NCI-H2081 (cell line): ENCODE results near the gene TAF13.
"Not testable (repeated sequence)": the region's sequence is repeated elsewhere in the genome, so short reads cannot be mapped to it uniquely, and the experiment has no call there.

Experiments
- DNase-seq, 2 experiments: peaks; one replicate each; lab custom pipeline; 2025; lab: John Stamatoyannopoulos, UW

TAF13 gene

DNA sequence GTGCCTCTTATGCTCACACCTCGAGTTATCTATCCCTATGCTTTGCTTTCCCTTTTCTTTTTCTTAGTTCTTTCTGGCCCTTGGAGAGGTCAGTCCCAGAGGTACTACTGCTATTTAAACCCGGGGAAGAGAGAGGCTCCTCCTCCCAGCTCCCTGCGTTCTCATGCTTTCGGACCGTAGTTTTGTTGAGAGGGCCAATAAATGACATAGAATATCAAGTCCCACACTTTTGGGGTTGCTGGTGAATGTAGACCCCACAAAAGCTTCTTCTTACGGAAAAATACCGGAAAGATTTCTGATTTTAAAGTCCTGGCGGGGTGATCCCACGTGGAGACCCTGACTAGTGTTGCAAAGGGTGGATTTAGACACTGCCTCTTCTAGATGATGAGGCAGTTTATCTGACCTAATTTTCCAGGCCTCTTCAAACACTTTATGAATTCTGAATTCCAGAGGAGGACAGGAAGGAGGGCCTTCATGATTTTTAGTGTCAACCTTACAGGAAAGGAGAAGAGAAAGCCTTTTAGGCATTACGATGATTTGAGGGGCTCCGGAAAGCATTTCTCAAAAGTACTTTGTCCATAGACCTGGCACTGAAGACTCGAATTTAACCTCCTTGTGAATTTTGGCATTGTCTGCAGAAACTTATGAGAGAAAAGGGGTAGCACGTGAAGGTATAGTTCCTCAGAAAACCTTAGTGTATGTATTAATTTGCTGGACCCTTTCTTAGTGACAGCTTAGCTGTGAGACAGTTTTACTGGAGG, 15.5 kb upstream of the TAF13 start:
- no peak for DNase-seq

DNA sequence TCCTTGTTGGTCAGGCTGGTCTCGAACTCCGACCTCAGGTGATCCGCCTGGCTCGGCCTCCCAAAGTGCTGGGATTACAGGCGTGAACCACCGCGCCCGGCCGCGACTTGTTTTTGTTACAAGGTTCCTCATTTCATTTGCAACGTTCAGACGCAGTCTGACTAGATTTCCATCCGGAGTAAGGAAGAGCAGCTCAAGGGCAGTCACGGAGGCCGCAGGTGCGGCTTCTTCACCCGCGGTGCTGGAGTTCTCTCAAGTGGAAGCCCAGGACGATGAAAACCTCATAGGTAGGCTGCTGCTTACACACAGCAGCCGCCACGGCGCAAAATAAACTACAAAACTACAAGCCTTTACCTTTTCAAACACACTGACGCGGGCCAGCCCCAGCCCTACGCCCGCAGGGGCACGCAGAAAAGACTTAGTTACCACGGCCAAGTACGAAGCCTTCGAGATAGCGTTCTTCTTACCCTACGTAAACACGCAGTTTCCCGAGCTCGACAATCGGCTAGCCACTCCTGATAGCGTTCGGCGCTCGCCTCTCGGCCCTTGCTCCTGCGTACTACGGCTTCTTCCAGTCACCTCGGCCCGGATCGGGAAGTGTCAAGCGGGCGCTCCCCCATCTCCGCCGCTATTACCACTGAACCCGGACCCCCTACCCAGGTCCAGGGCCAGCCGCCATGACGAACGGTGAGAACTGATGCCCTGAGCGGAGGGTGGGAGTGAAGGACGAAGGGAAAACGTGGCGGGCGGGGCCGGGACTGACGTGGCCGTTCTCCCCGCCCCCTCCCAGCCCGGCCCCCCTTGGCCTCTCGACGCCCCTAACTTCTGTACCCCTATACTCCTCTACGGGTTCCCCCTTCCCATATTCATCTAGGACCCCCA, 14.6 kb upstream of the TAF13 start, which contains the start of gene TMEM167B:
TSS of gene TMEM167B (plus strand) at position 569 of the 882 bp plus-strand sequence. CDS start at position 678, 109 bp downstream.
- DNase-seq, result peak; percentile 82 to 90

DNA sequence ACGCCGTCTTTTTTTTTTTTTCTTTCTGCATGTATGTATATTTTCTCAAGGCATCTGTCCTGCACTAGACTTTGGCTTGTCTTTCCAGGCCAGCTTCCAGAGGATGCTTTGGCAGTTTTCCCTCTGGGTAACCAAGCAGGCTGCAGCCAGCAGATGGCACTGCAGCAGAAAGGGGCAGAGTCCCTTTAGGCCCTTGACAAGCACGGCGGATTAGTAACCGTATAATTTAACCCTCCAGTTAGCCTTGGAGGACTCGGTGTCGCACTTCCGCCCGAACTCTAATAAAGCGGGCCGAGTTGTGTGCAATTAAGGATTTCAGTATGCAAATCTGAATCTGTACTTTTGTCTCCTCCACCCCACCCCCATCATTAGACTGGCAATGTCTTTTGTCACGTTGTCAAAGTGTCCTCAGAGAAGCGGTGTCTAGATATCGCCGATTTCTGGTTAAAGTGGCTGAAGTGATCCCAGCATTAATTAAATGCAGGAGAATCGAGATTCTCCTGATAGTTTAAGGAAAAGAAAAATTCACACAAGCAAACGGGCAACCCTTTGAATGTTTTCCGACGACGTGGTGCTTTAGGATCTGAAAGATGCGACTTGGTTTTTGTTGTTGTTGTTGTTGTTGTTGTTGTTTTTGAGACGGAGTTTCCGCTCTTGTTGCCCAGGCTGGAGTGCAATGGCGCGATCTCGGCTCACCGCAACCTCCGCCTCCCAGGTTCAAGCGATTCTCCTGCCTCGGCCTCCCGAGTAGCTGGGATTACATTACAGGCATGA, 13.6 kb upstream of the TAF13 start:
- peak; percentile 61 to 83 for DNase-seq

DNA sequence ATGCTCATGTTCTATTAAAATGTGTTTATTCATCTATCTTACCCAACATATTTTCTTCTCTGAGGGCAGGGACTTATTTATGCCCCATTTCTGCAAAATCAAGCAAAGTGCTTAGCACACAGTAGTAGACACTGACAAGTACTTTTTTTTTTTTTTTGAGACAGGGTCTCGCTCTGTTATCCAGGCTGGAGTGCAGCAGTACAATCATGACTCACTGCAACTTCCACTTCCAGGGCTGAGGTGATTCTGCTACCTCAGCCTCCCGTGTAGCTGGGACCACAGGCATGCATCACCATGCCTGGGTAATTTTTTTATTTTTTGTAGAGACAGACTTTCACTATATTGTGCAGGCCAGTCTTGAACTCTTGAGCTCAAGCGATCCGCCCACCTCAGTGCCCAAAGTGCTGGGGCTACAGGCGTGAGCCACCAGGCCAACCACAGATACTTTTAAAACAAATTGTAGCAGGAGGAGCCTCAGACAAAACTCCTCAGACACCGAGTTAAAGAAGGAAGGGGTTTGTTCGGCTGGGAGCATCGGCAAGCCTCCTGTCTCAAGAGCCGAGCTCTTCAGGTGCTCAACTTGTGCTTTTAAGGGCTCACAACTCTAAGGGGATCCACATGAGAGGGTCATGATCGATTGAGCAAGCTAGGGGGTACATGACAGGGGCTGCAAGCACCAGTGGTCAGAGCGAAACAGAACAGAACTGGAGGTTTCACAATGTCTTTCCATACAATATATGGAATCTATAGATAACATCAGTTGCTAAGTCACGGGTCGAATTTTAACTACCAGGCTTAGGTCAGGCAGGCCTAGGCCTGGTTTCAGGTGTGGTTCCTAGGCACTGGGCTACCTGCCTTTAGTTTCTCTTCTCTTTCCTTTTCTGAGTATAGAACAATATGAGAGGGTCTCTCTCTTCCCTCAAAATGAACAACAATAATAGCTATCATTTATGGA, 9.0 kb upstream of the TAF13 start:
- no peak for DNase-seq

DNA sequence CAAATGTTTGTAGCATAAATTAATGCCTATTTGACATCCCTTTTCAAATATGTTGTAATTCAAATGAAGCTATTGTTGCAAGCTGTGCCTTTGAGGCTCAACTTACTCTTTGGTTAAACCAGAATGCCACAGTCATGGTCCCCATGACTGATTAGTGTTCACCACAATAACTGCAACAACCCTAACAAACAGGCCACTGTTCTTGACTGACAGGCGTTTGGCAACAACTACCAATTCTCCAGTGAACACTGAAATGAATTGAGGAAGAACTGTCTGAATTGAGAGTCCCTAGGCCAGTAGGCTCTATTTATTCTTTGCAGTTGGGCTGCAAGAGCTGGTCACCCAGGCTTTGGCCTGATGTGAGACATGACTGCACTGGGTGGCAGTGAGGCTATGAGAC, 8.1 kb upstream of the TAF13 start:
- DNase-seq, result no peak

DNA sequence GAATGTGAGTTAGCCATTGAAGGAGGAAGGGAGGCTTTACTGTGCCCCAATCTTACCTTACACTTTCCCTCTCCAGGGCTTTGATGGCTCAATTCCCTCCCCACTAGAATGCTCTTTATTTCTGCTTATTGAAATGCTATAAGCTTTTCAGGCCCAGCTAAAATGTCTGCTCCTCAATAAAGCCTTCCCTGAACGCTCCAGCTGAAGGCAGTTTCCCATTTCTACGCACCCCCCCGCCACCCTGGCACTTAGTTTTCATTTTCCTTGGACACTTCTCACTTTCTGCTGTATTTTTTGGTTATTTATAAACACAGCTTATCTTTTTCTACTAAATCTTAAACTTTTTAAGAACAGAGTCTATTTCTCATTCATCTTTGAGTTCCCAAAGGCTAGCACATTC, 7.7 kb upstream of the TAF13 start:
- no peak for DNase-seq

DNA sequence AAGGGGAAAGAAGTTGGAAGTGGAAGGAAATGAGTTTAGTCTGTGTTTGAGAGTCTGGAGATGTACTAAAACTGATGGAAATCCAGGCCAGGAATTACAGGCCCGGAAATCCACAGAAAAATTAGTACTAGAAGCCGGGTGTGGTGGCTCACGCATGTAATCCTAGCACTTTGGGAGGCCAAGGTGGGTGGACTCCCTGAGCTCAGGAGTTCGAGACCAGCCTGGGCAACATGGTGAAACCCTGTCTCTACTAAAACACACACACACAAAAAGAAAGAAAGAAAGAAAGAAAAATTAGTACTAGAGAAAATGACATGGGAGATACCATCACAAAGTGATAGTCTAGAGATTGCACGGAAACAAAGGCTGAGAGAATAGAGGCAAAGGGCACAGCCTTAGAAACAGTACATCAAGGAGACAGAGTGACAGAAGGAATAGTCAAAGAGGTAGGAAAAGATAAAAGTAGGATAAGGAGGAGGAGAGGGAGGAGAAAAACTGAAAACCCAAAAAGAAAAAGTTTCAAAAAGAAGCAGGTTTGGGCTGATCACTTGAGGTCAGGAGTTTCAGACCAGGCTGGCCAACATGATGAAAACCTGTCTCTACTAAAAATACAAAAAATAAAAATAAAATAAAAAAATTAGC, 4.8 kb upstream of the TAF13 start:
- no peak for DNase-seq

DNA sequence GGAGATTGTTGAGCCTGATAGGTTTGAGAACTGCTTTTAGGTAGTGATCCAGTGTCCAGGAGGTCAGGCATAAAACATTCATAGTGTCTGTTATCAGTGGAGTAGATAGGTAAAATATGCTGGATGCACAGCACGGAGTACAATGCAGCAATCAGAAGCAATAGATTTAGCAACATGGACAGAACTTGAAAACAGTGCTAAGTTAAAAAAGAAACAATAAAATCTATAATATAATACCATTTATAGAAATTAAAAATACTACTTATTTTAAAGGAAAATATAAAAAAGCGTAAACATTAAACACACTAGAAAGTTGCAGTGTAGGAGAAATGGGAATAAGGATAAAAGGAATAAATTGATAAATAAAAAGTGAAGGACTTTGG, 3.4 kb upstream of the TAF13 start:
- no peak for DNase-seq

DNA sequence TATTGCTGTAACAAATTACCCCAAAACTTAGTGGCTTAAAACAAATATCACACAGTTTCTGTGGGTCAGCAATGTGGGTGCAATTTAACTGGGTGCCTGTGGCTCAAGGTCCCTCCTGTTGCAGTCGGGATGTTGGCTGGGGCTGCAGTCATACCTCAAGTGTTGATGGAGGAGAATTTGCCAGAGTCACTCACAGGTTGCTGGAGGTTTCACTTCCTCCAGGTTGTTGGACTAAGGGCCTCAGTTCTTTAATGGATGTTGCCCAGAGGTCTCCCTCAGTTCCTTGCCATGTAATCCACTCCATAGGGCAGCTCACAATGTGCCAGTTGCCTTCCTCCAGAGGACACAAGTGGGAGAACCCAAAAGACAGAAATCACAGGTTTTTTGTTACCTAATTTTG, 2.5 kb upstream of the TAF13 start:
- no peak for DNase-seq

DNA sequence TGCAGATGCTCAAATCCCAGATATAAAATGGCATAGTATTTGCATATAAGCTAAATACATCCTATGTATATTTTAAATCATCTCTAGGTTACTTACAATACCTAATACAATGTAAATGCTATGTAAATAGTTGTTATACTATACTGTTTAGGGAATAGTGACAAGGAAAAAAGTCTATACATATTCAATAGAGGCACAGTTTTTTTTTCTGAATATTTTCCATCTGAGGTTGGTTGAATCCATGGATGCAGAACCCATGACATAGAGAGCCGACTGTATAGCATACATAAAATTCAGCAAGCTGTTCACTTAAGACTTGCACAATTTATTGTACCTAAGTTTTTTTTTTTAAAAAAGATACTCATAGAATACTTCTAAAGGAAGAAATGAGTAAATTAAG, 6.5 kb downstream of the TAF13 start:
- DNase-seq, result no peak

DNA sequence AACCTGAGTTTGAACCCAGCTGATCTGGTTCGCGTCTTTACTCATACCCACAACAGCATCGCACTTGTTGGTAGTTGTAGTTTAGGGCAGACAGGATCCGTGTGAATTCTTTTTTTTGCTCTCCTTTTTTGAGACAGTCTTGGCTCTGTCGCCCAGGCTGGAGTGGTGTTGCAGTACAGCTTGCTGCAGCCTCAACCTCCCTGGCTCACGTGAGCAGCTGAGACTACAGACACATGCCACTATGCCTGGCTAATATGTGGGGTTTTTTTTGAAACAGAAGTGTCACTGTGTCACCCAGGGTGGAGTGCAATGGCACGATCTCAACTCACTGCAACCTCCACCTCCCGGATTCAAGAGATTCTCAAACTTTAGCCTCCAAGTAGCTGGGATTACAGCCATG, 7.9 kb downstream of the TAF13 start:
- no peak for DNase-seq

DNA sequence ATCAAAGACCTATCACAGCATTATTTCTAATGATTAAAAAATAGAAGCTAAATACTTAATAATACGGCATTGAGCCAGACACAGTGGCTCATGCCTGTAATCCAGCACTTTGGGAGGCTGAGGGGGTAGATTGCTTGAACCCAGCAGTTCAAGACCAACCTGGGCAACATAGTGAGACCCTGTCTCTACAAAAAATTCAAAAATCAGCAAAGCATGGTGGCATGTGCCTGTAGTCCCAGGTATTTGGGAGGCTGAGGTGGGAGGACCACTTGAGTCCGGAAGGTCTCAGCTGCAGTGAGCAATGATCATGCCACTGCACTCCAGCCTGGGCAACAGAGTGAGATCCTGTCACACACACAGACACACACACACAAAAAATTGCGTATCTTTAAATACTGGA, 10.7 kb downstream of the TAF13 start:
- DNase-seq, result no peak

DNA sequence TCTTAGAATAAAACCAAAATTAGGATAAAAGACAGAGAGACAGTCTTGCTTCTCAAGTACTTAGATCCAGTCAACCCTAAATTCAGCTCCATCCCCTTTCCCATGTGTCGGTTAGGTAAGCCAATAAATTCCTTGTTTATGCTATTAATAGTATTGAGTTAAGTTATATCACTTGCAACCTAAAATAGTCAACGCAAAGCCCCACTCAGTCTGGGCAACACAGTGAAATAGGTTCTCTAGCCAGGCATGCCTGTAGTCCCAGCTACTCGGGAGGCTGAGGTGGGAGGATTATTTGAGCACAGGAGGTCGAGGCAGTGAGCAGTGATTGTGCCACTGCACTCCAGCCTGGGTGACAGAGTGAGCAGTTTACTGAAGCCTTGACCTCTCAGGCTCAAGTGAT, 14.6 kb downstream of the TAF13 start:
- DNase-seq, result no peak

DNA sequence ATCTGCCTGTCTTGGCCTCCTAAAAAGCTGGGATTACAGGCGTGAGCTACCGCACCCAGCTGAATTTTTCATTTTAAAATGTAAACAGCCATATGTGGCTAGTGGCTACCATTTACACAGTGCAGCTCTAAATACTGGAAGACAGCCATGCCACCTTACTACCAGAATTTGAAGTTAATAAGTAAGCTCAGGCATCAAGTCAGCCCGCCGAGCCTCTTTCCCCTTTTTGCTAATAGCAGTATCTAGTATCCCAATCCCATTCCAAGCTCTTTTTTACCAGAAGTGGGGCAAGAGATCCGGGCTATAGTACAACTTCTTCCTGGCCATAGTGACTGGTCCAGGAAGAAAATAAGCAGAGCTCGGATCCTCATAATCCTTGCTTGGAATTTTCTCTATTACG, 15.1 kb downstream of the TAF13 start:
- DNase-seq, result no peak

DNA sequence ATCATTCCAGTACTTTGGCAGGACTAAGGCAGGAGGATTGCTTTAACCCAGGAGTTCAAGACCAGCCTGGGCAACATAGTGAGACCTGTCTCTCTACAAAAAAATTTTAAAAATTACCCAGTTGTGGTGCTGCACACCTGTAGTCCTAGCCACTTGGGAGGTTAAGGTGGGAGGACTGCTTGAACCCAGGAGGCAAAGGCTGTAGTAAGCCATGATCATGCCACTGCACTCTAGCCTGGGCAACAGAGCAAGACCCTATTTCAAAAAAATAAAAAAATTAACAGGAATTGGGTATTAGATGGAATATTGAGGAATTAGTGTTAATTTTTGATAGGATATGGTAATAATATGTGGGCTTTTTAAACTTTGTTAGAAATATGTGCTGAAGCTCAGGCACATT, 16.8 kb downstream of the TAF13 start:
- DNase-seq, result no peak

DNA sequence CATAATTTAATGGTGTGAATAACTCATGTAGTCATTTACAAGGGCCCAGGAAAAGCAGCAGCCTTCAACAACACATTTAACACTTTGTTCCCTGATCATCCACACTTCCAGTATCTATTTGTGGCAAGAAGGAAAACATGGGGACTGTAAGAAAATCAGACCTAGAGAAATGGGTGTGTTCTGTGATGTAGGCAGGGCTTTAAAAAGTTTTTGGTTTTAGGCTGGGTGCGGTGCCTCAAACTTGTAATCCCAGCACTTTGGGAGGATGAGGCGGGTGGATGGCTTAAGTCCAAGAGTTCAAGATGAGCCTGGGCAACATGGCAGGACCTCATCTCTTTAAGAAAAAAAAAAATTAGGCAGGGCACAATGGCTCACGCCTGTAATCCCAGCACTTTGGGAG, 19.7 kb downstream of the TAF13 start:
- DNase-seq, result no peak

DNA sequence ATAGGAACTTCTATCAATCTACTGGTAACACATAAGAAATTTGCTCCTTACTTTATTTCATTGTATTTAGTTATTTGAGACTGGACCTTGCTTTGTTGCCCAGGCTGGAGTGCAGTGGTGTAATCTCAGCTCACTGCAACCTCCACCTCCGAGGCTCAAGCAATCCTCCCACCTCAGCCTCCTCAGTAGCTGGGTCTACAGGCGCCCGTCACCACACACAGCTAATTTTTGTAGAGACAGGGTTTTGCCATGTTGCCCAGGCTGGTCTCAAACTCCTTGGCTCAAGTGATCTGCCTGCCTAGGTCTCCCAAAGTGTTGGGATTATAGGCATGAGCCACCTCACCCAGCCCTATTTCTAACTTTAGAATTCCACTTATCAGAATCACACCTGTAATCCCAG, 23.7 kb downstream of the TAF13 start:
- DNase-seq, result not testable (repeated sequence)

DNA sequence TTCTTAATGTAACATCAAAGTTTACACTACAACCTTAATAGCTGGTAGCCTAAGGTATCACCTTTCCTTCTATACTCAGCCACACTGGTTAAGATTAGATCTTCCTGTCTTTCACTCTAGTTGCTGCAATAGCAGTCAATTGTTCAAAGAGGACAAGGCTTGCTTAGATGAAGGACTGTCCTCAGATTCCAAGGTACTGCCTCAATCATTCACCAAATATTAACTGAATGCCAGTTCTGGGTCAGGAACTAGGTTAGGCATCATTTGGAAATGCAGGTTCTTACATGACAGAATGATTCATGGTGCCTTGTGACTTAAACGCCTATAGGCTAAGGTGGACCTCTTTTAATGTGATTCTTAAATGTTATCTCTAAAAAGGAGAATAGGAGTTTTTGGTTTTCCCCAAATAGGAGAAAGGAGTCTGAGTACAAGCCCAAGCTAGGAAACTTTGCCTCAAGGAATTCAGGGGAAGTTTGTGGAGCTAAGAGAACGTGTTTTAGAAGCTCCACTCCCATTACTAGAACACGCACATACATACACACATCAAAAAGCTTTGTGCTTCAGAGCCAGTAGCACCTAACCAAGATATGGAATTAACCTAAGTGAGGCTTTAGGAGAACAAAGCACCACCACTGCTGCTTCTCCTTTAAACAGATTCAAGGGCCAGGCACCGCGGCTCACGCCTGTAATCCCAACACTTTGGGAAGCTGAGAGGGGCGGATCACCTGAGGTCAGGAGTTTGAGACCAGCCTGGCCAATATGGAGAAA, 25.4 kb downstream of the TAF13 start:
- no peak for DNase-seq

DNA sequence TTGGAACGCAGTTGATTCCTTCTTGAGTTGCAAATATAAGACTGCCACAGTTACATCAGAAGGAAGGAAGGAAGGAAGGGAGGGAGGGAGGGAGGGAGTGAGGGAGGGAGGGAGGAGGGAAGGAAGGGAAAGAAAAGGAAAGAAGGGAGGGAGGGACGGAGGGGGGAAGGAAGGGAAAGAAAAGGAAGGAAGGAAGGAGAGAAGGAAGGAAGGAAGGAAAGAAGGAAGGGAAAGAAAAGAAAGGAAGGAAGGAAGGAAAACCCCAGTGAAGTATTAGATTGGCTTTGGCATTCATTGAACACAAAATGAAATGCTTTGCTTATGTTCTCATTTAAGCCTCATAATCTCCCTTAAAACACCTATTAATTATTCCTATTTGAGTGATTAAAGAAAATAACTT, 27.5 kb downstream of the TAF13 start:
- DNase-seq, result no peak

DNA sequence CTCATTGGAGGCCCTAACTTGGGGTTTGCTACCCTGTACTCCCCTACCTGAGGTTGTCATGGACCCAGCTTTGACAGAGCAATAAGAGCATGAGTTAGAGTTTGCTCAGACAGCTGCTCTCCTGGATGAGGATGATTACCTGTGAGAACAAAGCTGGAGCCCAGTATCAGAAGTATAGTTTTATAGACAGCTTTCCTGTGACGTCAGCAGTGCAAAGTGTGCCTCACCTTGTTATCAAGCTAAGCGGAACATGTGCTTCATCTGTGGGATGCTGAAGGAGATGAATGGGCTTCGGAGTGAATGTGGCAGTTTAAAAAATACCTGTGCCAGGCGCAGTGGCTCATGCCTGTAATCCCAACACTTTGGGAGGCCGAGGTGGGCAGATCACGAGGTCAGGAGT, 28.5 kb downstream of the TAF13 start:
- no peak for DNase-seq
